Prostate gland (tissue), 2 donors: ENCODE results near the gene LIMCH1.

Source experiments
- POLR2A ChIP-seq: fragments of 450-650 bp; IDR thresholded peaks from one replicate; pipeline ENCODE4 v1.6.1; 2016; ENCODE audit warnings: antibody characterized with exemption, mild to moderate bottlenecking
- POLR2AphosphoS5 ChIP-seq: sonication (generic); formaldehyde crosslinking; IDR thresholded peaks from one replicate; pipeline ENCODE4 v1.6.1; 2017; ENCODE audit warnings: antibody characterized with exemption
- TF ChIP-seq, protein P1 (sequence below), 4 experiments: fragments of 200-600 bp in 2 of 4; fragments of 450-650 bp in 2 of 4; sonication (generic) in 2 of 4; IDR thresholded peaks; 1 replicate in 3 of 4; 2 replicates in 1 of 4; pipeline ENCODE4 v1.5.1; 2016 to 2019; ENCODE audit warnings: antibody characterized with exemption in 4 of 4, mild to moderate bottlenecking in 2 of 4, moderate library complexity in 2 of 4

DNA sequence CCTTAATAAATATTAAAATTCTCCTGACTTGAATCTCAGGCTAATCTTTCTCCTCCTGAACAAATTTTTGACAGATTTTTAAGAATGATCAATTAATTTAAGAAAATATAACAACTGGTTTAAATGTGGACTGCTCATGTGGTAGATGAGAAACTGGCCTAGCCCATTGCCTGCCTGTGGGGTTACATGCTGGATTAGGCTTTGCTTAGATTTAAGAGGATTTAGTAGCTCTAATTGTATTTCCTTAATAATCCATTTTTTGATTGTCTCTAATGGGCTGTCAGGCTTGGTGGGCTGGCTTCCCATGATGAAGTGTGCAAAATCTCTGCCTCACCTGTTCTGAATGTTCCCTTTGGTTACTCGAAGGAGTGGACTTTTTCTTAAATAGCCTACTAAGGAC lies 27.8 kb upstream of the LIMCH1 start:
- TF ChIP-seq, protein P1, sequence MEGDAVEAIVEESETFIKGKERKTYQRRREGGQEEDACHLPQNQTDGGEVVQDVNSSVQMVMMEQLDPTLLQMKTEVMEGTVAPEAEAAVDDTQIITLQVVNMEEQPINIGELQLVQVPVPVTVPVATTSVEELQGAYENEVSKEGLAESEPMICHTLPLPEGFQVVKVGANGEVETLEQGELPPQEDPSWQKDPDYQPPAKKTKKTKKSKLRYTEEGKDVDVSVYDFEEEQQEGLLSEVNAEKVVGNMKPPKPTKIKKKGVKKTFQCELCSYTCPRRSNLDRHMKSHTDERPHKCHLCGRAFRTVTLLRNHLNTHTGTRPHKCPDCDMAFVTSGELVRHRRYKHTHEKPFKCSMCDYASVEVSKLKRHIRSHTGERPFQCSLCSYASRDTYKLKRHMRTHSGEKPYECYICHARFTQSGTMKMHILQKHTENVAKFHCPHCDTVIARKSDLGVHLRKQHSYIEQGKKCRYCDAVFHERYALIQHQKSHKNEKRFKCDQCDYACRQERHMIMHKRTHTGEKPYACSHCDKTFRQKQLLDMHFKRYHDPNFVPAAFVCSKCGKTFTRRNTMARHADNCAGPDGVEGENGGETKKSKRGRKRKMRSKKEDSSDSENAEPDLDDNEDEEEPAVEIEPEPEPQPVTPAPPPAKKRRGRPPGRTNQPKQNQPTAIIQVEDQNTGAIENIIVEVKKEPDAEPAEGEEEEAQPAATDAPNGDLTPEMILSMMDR (IDR thresholded peaks at IDR 0.05), result no peak
- no peak for TF ChIP-seq POLR2A
- no peak for TF ChIP-seq POLR2AphosphoS5
